HL-60 (cell line): ENCODE data around the gene CHAF1A.

Source experiments
- DNase-seq, 2 experiments: peaks; one replicate each; pipeline ENCODE4 v3.0.0-alpha.2; 2010 to 2020; ENCODE audit warnings: low read depth in 1 of 2, low spot score in 1 of 2
- H3K27ac ChIP-seq: fragments of 250-450 bp; sonication (Bioruptor Pico); replicated peaks from 2 replicates; pipeline ENCODE4 v1.5.1; 2020; ENCODE audit warnings: mild to moderate bottlenecking, moderate library complexity
- H3K27me3 ChIP-seq: fragments of 250-450 bp; sonication (Bioruptor Pico); 2 replicates; pipeline ENCODE4 v1.5.1; 2021; ENCODE audit warnings: mild to moderate bottlenecking, moderate library complexity; ENCODE audit not compliant: insufficient read depth, poor library complexity, severe bottlenecking
- H3K4me3 ChIP-seq: replicated peaks from 2 replicates; pipeline ENCODE4 v1.5.1; 2011; ENCODE audit warnings: mild to moderate bottlenecking, control low read depth, low read length; ENCODE audit not compliant: insufficient read depth
- CTCF ChIP-seq: IDR thresholded peaks from one replicate; pipeline ENCODE4 v1.5.1; 2011; ENCODE audit warnings: low read length, control low read depth, inconsistent platforms; ENCODE audit not compliant: insufficient read depth
- GABPA ChIP-seq: IDR thresholded peaks from 2 replicates; pipeline ENCODE4 v1.6.1; 2012; ENCODE audit warnings: low read depth
- POLR2AphosphoS5 ChIP-seq: IDR thresholded peaks from 2 replicates; pipeline ENCODE4 v1.6.1; 2012; ENCODE audit warnings: low read depth
- REST ChIP-seq: IDR thresholded peaks from 2 replicates; pipeline ENCODE4 v1.6.1; 2012; ENCODE audit warnings: low read depth; ENCODE audit not compliant: insufficient replicate concordance
- SPI1 ChIP-seq: IDR thresholded peaks from 2 replicates; pipeline ENCODE4 v1.6.1; 2012; ENCODE audit warnings: low read depth, mild to moderate bottlenecking, borderline replicate concordance

Gene CHAF1A

GRCh38 chr19:4473763-4474513 lies 71.5 kb downstream of the CHAF1A start:
- Histone ChIP-seq H3K4me3 (no peak overlapping the region), H3K27ac (no peak overlapping the region)

GRCh38 chr19:4474514-4475022 lies 72.1 kb downstream of the CHAF1A start:
- TF ChIP-seq GABPA (0 out of 2 replicates have a peak, but pooled peaks have one; percentile 19), SPI1 (no peak)
- Histone ChIP-seq H3K27me3 (no peaks in the 10 kb centered on the region), H3K27ac (no peak overlapping the region), H3K4me3 (no peak overlapping the region)
- DNase-seq, result no peak

More at GRCh38 chr19:4473763-4474513, 71.5 kb downstream of the CHAF1A start:
- no peaks in the 10 kb centered on the region for H3K27me3 ChIP-seq
- TF ChIP-seq CTCF (no peak), SPI1 (no peak), REST (no peak), GABPA (no peak), POLR2AphosphoS5 (no peak)
- DNase-seq, result no peak

- DNase-seq, result no peak
- no peaks in the 10 kb centered on the region for H3K27me3 ChIP-seq
These were observed 74.8 kb downstream of the CHAF1A start for GRCh38 chr19:4477034-4477801.

More at GRCh38 chr19:4477034-4477801, 74.8 kb downstream of the CHAF1A start:
- H3K4me3 ChIP-seq, result no peak overlapping the region
- H3K27ac ChIP-seq, result no peak overlapping the region
- TF ChIP-seq CTCF (no peak), GABPA (no peak), POLR2AphosphoS5 (no peak), SPI1 (no peak), REST (no peak)
